Measurements from ENCODE around the gene OSBPL8.
"Not testable (repeated sequence)": the region's sequence is repeated elsewhere in the genome, so short reads cannot be mapped to it uniquely, and the experiment has no call there.

Gene OSBPL8

DNA sequence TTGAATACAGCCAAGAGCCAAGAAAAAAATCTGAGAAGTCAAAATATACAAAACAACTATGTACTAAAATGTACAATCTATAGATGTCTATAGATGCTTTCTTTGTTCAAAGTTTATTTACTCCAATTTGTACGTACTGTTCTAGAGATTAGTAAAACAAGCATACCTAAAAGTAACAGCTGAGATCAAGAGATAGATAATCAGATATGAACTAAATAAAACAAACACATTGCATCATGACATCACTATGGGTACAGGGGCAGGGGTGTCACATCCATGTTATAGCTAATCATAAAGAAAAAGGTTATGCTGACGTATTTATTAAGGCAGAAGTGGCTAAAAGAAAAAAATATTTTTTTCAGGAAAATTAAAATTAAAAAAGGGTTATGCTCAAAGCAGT is 139.3 kb downstream of the OSBPL8 start:
- DNase-seq (ENCODE audit: low read depth in 2 of 2): no peak

- no peak for DNase-seq (ENCODE audit: low read depth in 2 of 2)
These were observed 142.5 kb downstream of the OSBPL8 start for GRCh38 chr12:76417116-76417515.

- no peak for DNase-seq (ENCODE audit: low read depth in 2 of 2)
These were observed 146.4 kb downstream of the OSBPL8 start for GRCh38 chr12:76413121-76413520.

DNA sequence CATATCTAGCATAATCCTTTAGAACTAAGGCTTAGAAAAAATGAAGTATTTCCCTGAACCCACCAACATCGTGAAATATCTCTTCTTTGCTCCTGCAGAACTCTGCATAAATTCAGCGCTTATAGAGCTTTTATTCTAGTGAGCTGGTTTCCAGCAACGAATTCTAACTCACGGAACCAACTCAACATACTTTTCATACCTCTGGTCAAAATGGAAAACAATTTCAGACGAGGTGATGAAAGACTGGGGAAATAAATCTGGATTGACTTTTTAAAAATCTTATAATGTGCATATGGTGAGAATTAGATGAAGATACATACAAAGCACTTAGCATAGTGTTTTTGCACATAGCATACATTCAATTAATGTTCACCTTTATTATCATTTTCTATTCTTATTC is 148.8 kb downstream of the OSBPL8 start:
- DNase-seq (ENCODE audit: low read depth in 2 of 2): peak; percentile 46 to 48

DNA sequence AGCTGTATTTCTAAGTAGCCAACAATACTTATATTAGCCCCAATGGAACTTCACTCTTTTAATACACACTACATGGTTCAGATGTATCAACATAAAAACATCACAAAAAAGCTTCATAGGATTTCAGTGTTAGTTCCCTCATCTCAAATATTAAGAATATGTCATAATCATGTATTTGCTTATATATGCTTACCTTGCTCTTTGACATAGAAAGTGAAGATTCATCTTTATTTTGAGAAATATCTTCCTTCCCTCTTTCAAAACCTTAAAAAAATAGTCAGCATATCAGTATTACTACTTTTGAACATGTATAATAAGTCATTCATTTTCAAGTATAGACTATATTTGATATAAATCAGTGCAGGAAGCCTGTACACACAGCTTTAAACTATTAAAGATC is 149.2 kb downstream of the OSBPL8 start:
- DNase-seq (ENCODE audit: low read depth in 2 of 2): no peak

- DNase-seq (ENCODE audit: low read depth in 2 of 2): no peak
These were observed 150.5 kb downstream of the OSBPL8 start for GRCh38 chr12:76409074-76409473.

- DNase-seq (ENCODE audit: low read depth in 2 of 2): no peak
These were observed 151.9 kb downstream of the OSBPL8 start for GRCh38 chr12:76407710-76408109.

GRCh38 chr12:76402259-76402658 is 157.3 kb downstream of the OSBPL8 start:
- no peak for DNase-seq (ENCODE audit: low read depth in 2 of 2)

DNA sequence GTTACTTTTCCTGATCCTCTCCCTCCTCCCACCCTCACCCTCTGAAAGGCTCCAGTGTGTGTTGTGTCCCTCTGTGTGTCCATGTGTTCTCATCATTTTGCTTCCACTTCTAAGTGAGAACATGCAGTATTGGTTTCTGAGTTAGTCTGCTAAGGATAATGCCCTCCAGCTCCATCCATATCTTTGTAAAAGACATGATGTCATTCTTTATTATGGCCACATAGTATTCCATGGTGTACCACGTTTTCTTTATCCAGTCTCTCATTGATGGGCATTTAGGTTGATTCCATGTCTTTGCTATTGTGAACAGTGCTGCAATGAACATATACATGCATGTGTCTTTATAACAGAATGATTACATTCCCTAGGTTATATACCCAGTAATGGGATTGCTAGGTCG is 159.4 kb downstream of the OSBPL8 start:
- no peak for DNase-seq (ENCODE audit: low read depth in 2 of 2)

DNA sequence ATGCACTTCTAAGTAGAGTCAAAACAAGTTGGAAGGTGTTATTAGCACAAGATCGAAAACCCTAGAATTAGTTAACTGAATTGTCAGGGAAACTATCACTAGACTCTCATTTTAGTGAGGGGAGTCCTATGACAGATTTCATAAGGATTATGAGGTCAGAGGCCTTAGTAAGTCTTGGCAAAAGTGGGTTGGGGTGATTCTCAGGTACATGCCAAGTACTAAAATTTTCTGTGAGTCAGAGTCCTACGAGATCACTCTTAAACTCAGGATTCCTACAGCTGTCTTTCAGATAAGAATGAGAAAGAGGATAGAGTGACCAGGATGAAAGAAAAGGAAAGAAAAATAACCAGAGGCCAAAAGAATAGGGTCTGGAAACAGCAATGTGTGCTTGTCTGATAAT is 160.5 kb downstream of the OSBPL8 start:
- DNase-seq (ENCODE audit: low read depth in 2 of 2): no peak

GRCh38 chr12:76398106-76398505 is 161.5 kb downstream of the OSBPL8 start:
- DNase-seq (ENCODE audit: low read depth in 2 of 2): no peak

DNA sequence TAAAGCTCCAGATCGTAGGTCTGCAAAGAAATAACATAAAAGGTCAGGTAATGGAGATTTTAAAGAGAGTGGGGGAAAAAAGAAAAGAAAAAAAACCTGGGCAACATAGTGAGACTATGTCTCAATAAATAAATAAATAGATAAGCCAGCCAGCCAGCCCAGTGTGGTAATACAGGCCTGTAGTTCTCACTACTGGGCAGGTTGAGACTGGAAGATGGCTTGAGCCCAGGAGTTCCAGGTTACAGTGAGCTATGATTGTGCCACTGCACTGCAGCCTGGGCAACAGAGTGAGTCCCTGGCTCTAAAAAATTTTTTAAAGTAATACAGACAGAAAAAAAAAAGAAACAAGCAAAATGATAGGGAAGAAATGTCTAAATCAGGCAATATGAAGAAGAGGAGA is 168.1 kb downstream of the OSBPL8 start:
- no peak for DNase-seq (ENCODE audit: low read depth in 2 of 2)

- DNase-seq (ENCODE audit: low read depth in 2 of 2): no peak
These were observed 172.0 kb downstream of the OSBPL8 start for GRCh38 chr12:76387614-76388013.

DNA sequence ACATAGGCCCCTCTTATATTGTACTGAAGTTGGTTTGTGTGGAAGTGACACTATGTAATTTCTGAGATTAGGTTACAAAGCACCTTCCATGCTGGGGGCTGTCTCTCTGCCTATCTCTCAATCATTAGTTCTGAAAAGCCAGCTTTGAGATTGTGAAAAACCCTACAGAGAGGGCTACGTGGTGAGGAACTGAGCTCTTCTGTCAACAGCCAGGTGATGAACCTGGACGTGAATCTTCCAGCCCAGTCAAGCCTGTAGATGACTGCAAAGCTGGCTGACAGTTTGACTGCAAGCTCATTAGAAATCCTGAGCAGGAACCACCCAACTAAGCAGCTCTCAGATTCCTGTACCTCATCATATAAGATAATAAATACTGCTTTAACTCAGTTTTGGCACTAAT is 175.0 kb downstream of the OSBPL8 start:
- no peak for DNase-seq (ENCODE audit: low read depth in 2 of 2)

DNA sequence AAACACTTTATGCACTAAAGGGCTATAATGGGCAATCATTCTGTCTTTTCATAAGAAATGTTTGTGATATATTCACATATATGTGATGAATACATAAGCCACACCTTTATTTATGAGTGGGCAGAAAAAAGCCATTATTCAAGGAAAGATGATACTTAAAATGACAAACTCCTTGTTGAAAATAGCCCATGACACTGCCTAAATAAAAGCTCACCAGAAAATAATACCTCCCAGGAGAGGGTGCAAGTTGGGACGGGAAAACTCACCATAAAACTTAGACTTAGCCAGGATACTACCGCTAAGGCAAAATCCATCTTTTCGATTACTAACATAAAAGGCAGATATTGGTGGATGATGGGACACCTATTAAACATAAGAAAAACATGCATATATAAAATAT is 175.6 kb downstream of the OSBPL8 start:
- DNase-seq (ENCODE audit: low read depth in 2 of 2): no peak

DNA sequence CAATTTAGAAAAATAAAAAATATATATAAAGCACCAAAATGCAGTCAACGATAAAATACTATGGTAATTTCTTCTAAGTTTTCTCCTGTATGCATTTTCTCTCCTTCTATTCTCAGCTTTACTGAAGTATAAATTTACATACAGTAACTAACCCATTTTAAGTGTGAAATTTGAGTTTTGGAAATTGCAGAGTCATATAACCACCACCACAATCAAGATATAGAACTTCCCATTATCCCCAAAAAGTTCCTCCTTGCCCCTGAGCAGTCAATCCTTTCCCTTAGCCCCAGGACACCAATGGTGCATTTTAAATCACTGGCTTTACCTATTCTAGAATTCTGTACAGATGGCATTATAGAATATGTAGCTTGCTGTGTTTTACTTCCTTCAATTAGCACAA is 180.3 kb downstream of the OSBPL8 start:
- DNase-seq (ENCODE audit: low read depth in 2 of 2): no peak

- not testable (repeated sequence) for DNase-seq (ENCODE audit: low read depth in 2 of 2)
These were observed 182.7 kb downstream of the OSBPL8 start for GRCh38 chr12:76376876-76377275.

- peak in 1 of 2 experiments; percentile 1 for DNase-seq (ENCODE audit: low read depth in 2 of 2)
These were observed 183.6 kb downstream of the OSBPL8 start for GRCh38 chr12:76375939-76376338.

DNA sequence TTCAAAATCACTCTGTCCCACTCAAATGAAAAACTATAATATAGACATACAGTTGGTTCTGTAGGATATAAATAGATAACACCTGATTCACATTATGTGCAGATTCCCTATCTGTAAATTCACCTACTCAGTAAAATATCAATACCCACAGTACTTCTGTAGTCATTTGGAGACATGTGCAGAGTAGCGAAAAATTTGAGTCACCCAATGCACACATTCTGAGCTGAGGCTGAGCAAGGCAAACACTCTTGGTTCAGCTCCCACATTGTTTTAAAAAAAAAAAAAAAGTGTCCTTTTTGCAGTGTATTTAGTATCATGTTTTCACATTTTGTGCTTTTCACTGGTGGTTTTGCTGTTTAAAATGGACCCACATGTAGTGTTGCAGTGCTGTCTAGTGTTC is 184.1 kb downstream of the OSBPL8 start:
- no peak for DNase-seq (ENCODE audit: low read depth in 2 of 2)

DNA sequence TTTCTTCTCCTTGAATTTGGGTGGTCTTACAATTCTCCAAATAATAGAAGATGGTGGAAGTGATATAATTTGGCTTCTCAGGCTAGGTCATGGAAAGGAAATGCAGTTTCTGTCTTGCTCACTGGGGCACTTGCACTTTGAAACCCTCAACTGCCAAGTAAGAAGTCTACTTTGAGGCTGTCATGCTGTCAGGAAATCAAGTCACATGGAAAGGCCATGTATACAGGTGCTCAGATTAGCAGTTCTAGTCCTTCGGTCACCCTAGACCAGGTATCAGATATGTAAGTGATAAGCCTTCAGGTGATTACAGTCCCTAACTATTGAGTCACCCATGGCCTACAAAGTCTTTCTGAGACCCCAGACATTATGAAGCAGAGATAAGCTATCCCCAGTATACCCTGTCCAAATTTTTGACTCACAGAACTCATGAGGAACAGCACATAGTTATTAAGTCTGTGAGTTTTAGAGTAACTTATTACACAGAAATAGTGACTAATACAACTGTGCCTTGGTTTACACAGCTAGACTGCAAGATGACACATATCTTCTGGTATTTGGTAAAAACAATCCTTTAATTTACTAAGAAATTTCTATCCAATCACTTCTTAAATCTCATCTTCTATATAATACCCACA is 185.1 kb downstream of the OSBPL8 start:
- DNase-seq (ENCODE audit: low read depth in 2 of 2): peak in 1 of 2 experiments; percentile 2

DNA sequence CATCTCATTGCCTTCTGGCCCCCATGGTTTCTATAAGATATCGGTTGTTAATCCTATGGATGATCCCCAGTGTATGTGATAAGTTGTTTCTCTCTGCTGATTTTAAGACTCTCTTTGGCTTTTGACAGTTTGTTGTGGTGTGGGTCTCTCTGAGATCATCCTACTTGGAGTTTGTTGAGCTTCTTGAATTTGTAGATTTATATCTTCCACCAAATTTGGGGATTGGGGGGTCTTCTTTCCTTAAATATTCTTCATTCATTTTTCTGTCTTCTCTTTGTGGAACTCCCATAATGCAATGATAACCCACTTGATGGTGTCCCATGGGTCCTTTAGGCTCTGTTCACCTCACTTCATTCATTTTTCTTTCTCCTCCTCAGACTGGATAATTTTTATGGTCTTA is 191.3 kb downstream of the OSBPL8 start:
- no peak for DNase-seq (ENCODE audit: low read depth in 2 of 2)

DNA sequence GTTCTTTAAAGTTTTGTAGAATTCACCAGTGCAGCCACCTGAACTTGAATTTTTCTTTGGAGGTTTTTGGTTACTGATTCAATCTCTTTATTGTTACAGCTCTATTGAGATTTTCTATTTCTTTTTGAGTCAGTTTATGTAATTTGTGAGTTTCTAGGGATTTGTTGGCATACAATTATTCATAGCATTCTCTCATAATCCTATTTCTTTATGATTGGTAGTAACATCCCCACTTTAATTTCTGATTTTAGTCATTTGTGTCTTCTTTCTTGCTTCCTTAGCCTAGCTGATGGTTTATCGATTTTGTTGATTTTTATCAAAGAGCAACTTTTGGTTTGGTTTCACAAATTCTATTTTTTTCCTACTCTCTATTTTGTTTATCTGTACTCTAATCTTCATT is 193.4 kb downstream of the OSBPL8 start:
- no peak for DNase-seq (ENCODE audit: low read depth in 2 of 2)

GRCh38 chr12:76364131-76364530 is 195.4 kb downstream of the OSBPL8 start:
- not testable (repeated sequence) for DNase-seq (ENCODE audit: low read depth in 2 of 2)

DNA sequence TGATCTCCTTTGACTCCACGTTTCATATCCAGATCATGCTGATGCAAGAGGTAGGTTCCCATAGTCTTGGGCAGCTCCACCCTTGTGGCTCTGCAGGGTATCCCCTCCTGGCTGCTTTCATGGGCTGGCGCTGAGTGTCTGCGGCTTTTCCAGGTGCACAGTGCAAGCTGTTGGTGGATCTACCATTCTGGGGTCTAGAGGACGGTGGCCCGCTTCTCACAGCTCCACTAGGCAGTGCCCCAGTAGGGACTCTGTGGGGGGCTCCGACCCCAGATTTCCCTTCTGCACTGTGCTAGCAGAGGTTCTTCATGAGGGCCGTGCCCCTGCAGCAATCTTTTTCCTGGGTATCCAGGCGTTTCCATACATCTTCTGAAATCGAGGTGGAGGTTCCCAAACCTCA is 199.3 kb downstream of the OSBPL8 start:
- DNase-seq (ENCODE audit: low read depth in 2 of 2): no peak

Measured in fibroblast of skin of left quadriceps (primary cell).